Measurements from ENCODE around the gene DPP9. TPM values are rescaled to one million over a fixed set of nuclear protein-coding genes. Genes with fewer than 3 reads are reported as not detected.

Gene DPP9
- polyA plus RNA-seq, 4 donors = 19.5 to 32.9 (median 26.1) TPM

DNA sequence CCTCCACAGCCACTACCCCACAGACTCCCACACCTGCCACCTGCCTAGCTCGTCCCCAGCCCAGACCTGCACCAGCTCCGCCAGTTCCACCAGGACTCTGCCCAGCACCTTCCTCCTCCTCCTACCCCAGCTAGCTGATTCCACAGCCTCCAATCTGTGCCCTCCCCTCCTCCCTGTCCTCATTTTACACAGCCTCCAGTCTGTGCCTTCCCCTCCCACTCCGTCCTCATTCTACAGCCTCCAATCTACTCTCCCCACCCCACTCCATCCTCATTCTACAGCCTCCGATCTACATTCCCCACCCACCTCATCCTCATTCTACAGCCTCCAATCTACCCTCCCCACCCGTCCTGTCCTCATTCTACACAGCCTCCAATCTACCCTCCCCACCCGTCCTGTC lies 60.8 kb downstream of the DPP9 start:
- DNase-seq (ENCODE audit: low read depth in 4 of 4, low spot score in 2 of 4) = no peak

DNA sequence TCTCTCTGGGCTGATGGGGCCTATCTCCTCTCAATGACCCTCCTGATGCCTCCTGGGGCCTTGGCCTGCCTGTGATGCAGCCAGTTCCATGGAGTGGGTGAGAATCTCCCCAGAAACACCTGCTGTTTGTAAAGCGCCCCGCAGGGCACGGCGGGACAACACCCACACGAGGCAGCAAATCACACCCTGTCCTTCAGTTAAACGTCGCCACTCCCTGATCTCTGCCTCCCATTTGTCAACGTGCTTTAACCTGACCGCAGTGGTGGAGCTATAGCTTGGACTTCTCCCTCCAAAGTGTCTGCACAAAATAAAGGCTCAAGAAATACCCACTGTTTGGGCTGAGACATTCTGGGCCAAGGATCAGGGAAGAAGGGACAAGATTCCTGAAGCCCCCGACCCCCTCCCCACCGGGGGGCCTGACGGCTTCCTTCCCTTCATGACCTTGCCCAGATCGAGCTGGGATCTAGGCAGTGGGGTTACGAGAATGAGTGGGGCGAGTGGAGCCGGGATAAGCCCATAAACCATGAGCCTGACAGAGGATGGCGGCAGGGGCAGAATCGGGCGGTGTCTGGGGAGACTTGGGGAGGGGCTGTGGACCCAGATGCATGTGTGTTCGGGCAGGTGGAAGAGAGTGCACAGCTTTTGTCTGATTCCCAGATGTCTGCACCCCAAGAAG lies 61.5 kb downstream of the DPP9 start:
- no peak for DNase-seq (ENCODE audit: low read depth in 4 of 4, low spot score in 2 of 4)

- no peak for DNase-seq (ENCODE audit: low read depth in 4 of 4, low spot score in 2 of 4)
Observed at GRCh38 chr19:4660993-4661392, 62.6 kb downstream of the DPP9 start.

GRCh38 chr19:4660181-4660791 lies 63.4 kb downstream of the DPP9 start:
- DNase-seq (ENCODE audit: low read depth in 4 of 4, low spot score in 2 of 4) = no peak

DNA sequence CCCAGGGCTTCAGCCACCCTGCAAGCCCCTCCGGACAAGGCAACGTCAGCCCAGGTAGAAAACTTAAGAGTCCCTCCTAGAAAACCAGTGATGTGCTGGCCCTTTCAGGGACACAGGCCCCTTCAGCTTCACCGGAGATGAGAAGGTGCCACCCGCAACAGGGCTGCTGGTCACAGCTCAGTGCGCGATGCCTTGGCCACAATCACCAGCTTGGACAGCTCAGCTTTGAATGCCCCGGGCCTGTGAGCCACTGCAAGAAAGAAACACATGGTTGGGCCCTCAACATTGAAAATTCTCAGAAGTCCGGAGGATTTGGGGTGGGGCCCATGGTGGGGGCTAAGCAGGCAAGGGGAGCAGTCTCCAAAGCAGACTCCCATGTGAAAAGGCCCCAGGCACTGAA lies 65.8 kb downstream of the DPP9 start:
- no peak for DNase-seq (ENCODE audit: low read depth in 4 of 4, low spot score in 2 of 4)

DNA sequence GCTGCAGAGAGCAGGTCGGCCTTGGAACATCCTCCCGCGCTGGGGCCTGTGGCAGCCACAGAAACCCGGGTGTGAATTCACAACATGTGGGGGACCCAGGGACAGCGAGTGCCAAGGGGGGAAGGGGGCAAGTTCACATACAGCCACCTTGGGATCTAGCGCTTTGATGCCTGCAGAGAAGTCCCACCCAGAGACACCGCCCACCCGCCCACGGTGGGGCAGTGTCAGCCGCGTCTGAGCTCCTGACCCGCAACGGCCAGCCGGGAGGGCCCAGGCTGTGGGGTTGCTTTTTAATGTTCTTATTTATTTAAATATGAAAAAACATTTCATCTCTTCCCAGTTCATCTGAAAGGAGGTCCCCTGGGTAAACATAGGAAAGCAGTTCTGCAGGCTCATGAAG lies 66.4 kb downstream of the DPP9 start:
- DNase-seq (ENCODE audit: low read depth in 4 of 4, low spot score in 2 of 4) = no peak

DNA sequence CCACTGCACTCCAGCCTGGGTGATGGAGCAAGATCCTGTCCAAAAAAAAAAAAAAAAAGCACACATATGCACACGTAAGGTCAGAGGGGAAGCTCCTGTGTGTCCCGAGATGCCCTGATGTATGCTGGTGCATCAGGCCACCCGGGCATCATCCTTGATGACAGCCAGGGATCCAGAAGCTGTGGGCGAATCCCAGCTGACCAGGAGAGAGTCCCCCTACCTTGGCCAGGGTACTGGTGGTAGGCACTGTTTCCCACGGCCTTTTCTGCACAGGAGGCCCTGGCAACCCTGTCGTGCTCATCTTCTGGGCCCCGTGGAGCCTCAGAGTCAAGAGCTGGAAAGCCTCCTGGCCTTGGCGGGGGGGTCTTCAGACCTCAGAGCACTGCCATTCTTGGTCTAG lies 67.5 kb downstream of the DPP9 start:
- DNase-seq (ENCODE audit: low read depth in 4 of 4, low spot score in 2 of 4) = no peak

DNA sequence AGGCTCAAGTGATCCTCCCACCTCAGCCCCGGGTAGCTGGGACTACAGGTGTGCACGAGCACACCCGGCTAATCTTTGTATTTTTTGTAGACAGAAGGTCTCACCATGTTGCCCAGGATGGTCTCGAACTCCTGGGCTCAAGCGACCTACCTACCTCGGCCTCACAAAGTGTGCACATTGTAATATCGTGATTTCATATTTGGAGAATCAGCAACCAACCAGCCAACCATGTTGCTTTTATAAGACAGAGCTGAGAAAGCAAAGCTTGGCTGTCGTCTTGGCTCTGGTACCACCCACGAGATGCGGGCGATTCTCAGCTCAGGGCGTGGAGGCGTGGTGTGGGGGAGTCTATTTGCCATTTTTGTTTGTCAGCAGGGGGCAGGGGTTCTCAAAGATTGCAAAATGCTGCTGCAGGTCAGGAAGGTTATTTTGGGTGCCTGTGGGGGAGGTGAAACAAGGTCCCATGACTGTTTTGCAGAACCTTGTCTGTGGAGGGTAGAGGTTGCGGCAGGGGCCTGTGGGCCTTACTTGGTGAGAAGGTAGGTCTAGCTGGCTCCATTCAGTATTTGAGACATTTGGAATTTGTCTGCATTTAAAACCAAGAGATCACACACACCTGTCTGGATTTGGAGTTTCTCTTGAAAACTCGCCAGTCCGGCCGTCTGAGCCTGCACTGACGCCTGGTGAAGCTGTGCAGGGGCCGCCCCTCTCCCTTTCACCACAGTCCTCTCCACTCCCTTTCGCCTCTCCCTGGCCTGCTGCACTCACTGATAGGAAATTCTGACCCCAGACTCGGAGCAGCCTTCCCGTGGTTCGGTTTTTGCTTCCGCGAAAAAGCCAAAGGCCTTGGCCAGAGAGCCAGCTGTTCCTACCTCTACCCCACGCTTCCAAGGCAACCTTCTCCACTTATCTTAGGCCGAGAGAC lies 68.9 kb downstream of the DPP9 start:
- no peak for DNase-seq (ENCODE audit: low read depth in 4 of 4, low spot score in 2 of 4)

DNA sequence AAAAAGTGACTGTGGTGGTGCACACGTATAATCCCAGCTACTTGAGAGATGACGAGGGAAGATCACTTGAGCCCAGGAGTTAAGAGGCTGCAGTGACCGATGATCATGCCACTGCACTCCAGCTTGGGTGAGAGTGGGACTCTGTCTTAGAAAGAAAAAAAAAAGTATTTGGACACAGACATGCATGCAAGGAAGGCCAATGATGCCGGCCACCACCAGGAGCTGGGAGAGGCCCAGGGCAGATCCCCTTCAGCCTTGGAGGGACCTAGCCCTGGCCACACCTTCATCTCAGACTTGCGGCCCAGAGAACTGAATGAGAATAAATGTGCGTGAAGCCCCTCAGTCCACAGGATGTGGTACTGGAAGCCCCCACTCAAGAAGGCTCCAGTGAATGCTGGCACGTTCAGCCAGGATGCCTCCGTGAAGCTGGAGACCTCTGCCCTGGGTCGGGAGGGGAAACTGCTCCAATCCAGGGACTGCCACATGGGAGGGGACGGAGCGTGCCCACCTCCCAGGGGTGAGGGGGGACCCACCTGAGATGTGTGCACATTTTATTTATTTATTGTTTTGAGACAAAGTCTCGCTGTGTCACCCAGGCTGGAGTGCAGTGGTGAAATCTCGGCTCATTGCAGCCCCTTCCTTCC lies 69.7 kb downstream of the DPP9 start:
- no peak for DNase-seq (ENCODE audit: low read depth in 4 of 4, low spot score in 2 of 4)

- DNase-seq (ENCODE audit: low read depth in 4 of 4, low spot score in 2 of 4) = no peak
Observed at GRCh38 chr19:4652075-4652474, 71.6 kb downstream of the DPP9 start.

GRCh38 chr19:4650159-4650558 lies 73.5 kb downstream of the DPP9 start:
- DNase-seq (ENCODE audit: low read depth in 4 of 4, low spot score in 2 of 4) = no peak

DNA sequence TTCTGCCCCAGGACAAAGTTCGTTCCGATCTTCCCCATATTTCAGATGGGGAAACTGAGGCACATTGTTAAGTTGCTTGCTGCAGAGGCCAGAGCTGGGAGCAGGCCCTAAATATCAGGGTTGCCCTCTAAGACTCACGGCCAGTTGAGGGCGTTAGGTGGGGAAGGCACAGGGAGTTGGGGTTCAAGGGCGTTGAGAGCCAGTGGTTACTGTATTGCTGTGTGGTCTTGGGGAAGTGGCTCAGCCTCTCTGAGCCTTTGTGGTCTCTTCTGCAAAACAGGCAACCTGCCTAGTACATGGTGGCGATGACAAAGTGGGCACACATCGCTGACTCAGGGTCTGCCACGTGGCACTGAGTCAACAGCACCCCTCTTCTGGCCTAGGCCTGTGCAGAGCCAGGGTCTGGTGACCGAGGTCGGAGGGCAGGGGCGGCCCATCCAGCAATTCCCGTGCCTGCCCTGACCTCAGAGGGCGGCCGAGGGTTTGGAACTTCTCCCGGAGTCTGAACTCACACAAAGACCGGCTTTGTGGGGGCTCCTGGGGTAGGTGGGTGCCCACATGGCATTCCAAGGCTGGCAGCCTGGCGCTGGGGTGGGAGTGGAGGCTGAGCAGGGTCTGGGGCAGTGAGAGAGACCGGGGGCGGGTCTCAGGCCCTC lies 74.1 kb downstream of the DPP9 start:
- DNase-seq (ENCODE audit: low read depth in 4 of 4, low spot score in 2 of 4) = no peak

DNA sequence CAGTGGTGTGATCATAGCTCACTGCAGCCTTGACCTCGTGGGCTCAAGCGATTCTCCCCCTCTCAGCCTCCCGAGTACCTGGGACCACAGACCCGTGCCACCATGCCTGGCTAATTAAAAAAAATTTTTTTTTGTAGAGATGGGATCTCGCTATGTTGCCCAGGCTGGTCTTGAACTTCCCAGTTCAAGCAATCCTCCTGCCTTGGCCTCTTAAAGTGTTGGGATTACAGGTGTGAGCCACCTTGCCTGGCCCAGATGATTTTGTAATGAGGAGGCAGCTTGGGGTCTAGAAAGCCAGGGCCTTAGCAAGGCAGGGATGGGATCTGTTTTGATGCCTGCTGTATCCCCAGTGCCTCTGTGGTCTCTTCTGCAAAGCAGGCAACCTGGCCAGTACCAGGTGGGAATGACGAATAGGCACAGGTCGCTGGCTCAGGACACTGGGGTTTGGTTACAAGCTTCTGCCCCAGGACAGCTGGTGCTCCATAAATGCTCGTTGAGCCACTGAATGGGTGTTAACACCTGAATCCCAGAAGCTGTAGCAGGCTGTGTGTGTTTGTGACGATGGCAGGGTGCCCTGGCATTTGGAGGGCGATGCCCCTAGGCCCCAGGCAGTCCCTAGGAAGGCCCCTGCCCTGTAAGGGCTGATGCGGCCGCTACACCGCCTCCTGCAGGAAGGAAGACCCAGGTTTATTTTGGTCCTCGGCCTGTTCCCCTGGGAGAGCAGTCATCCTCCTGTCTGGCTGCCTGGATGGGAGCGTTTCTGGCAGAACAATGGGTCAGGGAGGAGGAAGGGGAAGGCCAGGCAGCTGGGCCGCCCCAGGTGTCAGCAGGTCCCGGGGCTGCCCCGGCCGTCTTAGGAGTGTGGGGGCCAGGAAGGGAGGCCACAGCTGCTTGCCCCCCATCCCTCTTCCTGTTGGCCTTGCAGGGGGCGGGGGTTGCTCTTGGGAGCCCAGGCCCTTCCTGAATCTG lies 75.7 kb downstream of the DPP9 start:
- no peak for DNase-seq (ENCODE audit: low read depth in 4 of 4, low spot score in 2 of 4)

DNA sequence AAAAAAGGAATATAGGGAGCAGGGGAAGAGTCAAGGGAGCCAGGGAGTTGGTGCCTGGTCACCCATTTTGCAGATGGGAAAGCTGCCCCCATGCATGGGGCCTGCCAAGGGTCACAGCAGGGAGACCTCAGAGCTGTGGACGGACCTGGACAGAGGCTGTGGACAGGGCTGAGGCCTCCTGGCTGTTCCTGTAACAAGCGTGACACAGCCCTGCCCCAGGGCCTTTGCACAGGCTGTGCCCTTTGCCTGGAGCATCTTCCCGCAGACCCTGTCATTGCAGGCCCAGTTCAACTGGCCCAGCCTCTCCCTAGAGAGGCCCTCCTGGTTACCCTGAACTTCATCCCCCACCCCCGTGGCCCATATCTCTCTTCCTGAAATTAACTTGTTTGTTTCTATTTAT lies 77.9 kb downstream of the DPP9 start:
- DNase-seq (ENCODE audit: low read depth in 4 of 4, low spot score in 2 of 4) = no peak

- DNase-seq (ENCODE audit: low read depth in 4 of 4, low spot score in 2 of 4) = no peak
Observed at GRCh38 chr19:4642625-4643024, 81.0 kb downstream of the DPP9 start.

DNA sequence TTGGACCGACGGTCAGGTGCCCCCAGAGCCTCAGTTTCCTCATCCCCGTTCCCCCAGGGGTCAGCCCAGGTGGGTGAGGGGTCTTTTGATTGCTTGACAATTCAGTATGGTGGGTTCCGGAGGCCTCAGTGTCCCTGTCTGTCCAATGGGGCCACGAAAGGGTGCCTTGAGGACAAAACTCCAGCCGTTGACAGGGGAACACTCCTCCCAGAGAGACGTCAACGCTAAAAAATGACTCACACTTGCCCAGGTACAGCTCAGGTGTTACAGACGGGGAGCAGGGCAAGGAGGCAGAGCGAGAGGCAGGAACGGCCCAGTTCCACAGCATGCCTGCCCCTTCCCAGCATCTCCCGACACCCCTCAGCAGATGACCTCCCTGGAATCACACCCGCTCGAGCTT lies 82.5 kb downstream of the DPP9 start:
- no peak for DNase-seq (ENCODE audit: low read depth in 4 of 4, low spot score in 2 of 4)

- no peak for DNase-seq (ENCODE audit: low read depth in 4 of 4, low spot score in 2 of 4)
Observed at GRCh38 chr19:4640247-4641000, 83.2 kb downstream of the DPP9 start.

DNA sequence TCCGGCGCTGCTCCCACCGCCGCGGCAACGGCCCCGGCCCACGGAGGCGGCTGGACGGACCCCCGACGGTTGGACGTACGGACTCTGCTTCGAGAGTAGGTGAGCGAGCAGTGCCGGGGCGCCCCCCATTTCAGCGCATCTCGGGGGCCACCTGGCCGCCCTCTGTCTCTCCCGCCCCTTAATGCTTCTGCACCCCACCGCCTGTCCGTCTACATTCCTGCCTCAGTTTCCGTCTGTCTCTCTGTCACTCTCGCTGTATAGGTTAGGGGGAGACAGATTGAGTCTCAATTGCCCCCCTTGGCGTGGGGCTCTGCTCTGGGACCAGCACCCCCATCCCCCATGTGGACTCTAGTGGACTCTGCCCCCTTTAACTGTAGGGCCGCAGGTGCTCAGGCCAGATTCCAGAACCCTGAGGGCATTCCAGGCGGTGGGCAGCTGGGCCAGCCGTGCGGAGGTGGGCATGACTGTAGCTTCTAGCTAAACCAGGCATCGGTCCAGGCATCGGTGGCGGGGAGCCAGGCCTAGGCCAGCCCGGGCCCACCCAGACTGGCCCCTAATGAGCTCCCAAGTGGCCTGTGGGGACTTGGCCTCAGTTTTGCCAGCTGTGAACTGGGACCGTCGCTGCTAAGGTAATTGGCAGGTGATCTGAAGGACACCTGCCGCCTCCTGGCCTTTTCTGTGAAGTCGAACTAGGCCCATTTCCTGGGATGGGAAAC lies 84.0 kb downstream of the DPP9 start:
- DNase-seq (ENCODE audit: low read depth in 4 of 4, low spot score in 2 of 4) = no peak
